Colonic mucosa (tissue), 4 donors: ENCODE measurements around the gene C14orf180. TPM values are rescaled to one million over a fixed set of nuclear protein-coding genes. Genes with fewer than 3 reads are reported as not detected.

ENCODE experiments used
- DNase-seq: peaks from one replicate; pipeline ENCODE4 v3.0.0-alpha.2; 2020
- H3K27ac ChIP-seq: fragments of 200-600 bp; one replicate; pipeline ENCODE4 v1.8.0; 2021
- H3K27me3 ChIP-seq: fragments of 200-600 bp; one replicate; pipeline ENCODE4 v1.8.0; 2021
- H3K36me3 ChIP-seq: fragments of 200-600 bp; one replicate; pipeline ENCODE4 v1.8.0; 2021
- H3K4me1 ChIP-seq: fragments of 200-600 bp; one replicate; pipeline ENCODE4 v1.8.0; 2021; ENCODE audit warnings: mild to moderate bottlenecking
- H3K4me3 ChIP-seq: fragments of 200-600 bp; one replicate; pipeline ENCODE4 v1.8.0; 2021
- H3K9ac ChIP-seq, 2 donors: one replicate each; pipeline ENCODE4 v1.7.0; 2013; ENCODE audit warnings: control low read depth in 2 of 2, low read depth in 2 of 2, low read length in 2 of 2
- H3K9me3 ChIP-seq: fragments of 200-600 bp; one replicate; pipeline ENCODE4 v1.8.0; 2021
- CTCF ChIP-seq: fragments of 200-600 bp; IDR thresholded peaks from one replicate; pipeline ENCODE4 v1.8.0; 2022; ENCODE audit warnings: antibody characterized with exemption, mild to moderate bottlenecking
- intact Hi-C: fragments of 100-400 bp; cut with DNase I; formaldehyde crosslinking; loops from one replicate; pipeline ENCODE4 v1.14.1; 2022
- total RNA-seq, 2 donors: library from RNA; stranded (reverse); fragmentation: NEBNext Ultra II Directional in 1 of 2; extraction: Animal tissue kit (Norgen Biotek cat#: 25700) in 1 of 2; gene quantifications; one replicate each; pipeline ENCODE4 v1.2.1, GENCODE V29; 2021
- donor health status: healthy.
- donor health status: DM: no; HTN: no; CAD: no.
- donor health status: DM: no; HTN: no; CAD: no.

C14orf180 gene
- total RNA-seq, 2 donors from 2014 or later = 0.13 TPM; not detected in 1

GRCh38 chr14:104545151-104545941 lies 34.2 kb upstream of the C14orf180 start:
- no peak overlapping the region for H3K4me3 ChIP-seq
- DNase-seq = no peak
- H3K9me3 ChIP-seq = no peaks in the 10 kb centered on the region
- H3K27ac ChIP-seq = no peak overlapping the region
- peaks cover 4% of the 10 kb centered on the region for H3K27me3 ChIP-seq
- no peaks in the 10 kb centered on the region for H3K36me3 ChIP-seq
- no peaks in the 10 kb centered on the region for H3K4me1 ChIP-seq
- TF ChIP-seq CTCF = no peak
- H3K9ac ChIP-seq = no peak overlapping the region
- intact Hi-C loops = no loop called here

- no peaks in the 10 kb centered on the region for H3K36me3 ChIP-seq
- H3K4me1 ChIP-seq = no peaks in the 10 kb centered on the region
- no peak for TF ChIP-seq CTCF
- peaks cover 4% of the 10 kb centered on the region for H3K27me3 ChIP-seq
- H3K4me3 ChIP-seq = no peak overlapping the region
- intact Hi-C loops = no loop called here
- no peak overlapping the region for H3K27ac ChIP-seq
- DNase-seq = no peak
- H3K9ac ChIP-seq = no peak overlapping the region
- no peaks in the 10 kb centered on the region for H3K9me3 ChIP-seq
These were observed 33.5 kb upstream of the C14orf180 start for GRCh38 chr14:104545942-104546501.

GRCh38 chr14:104546591-104547309 lies 32.8 kb upstream of the C14orf180 start:
- Histone ChIP-seq H3K4me1 (no peaks in the 10 kb centered on the region), H3K27me3 (peaks cover 4% of the 10 kb centered on the region), H3K4me3 (no peak overlapping the region), H3K9me3 (no peaks in the 10 kb centered on the region), H3K36me3 (no peaks in the 10 kb centered on the region), H3K9ac (no peak overlapping the region), H3K27ac (no peak overlapping the region)
- TF ChIP-seq CTCF = no peak
- intact Hi-C loops = no loop called here
- DNase-seq = no peak

- Histone ChIP-seq H3K27me3 (peaks cover 4% of the 10 kb centered on the region), H3K27ac (no peak overlapping the region), H3K9me3 (no peaks in the 10 kb centered on the region), H3K9ac (no peak overlapping the region), H3K4me1 (no peaks in the 10 kb centered on the region), H3K4me3 (no peak overlapping the region), H3K36me3 (no peaks in the 10 kb centered on the region)
- intact Hi-C loops = no loop called here
- DNase-seq = no peak
- TF ChIP-seq CTCF = no peak
These were observed 32.1 kb upstream of the C14orf180 start for GRCh38 chr14:104547310-104547997.

GRCh38 chr14:104547998-104548700 lies 31.4 kb upstream of the C14orf180 start:
- intact Hi-C loops = no loop called here

More at GRCh38 chr14:104547998-104548700, 31.4 kb upstream of the C14orf180 start:
- peaks cover 4% of the 10 kb centered on the region for H3K27me3 ChIP-seq
- no peak for DNase-seq
- TF ChIP-seq CTCF = no peak
- no peak overlapping the region for H3K9ac ChIP-seq
- H3K4me1 ChIP-seq = no peaks in the 10 kb centered on the region
- no peak overlapping the region for H3K4me3 ChIP-seq
- H3K27ac ChIP-seq = no peak overlapping the region
- H3K9me3 ChIP-seq = no peaks in the 10 kb centered on the region
- no peaks in the 10 kb centered on the region for H3K36me3 ChIP-seq
